Activated CD8-positive, alpha-beta T cell treated with anti-CD3 and anti-CD28 coated beads for 36 hours (primary cell): ENCODE measurements around the gene OTX2. TPM values are rescaled to one million over a fixed set of nuclear protein-coding genes. Genes with fewer than 3 reads are reported as not detected.

ENCODE experiments used
- ATAC-seq: fragments of 200-7000 bp; cut with Tn5 transposase; one replicate; pipeline ENCODE4 v1.10.0; 2021; ENCODE audit warnings: mild to moderate bottlenecking, moderate library complexity
- CTCF ChIA-PET: fragments of 350-600 bp; sonication (Branson Sonifier 250); formaldehyde crosslinking; loops from one replicate; lab custom pipeline; 2021; ENCODE audit warnings: antibody characterized with exemption; lab: Charles Lee
- POLR2A ChIA-PET: fragments of 350-600 bp; sonication (Branson Sonifier 250); formaldehyde crosslinking; loops from one replicate; lab custom pipeline; 2021; ENCODE audit warnings: antibody characterized with exemption; lab: Charles Lee
- DNase-seq: peaks from one replicate; pipeline ENCODE4 v3.0.0-alpha.2; 2020
- H3K27ac Mint-ChIP-seq: one replicate; pipeline ENCODE4 v1.8.0; 2021; ENCODE audit warnings: mild to moderate bottlenecking, mixed read lengths
- H3K27me3 Mint-ChIP-seq: one replicate; pipeline ENCODE4 v1.8.0; 2021; ENCODE audit warnings: mixed read lengths
- H3K36me3 Mint-ChIP-seq: one replicate; pipeline ENCODE4 v1.8.0; 2021; ENCODE audit warnings: low read depth, mixed read lengths
- H3K4me1 Mint-ChIP-seq: one replicate; pipeline ENCODE4 v1.8.0; 2021; ENCODE audit warnings: low read depth, mixed read lengths
- H3K4me3 Mint-ChIP-seq: one replicate; pipeline ENCODE4 v1.8.0; 2021; ENCODE audit warnings: mild to moderate bottlenecking, moderate library complexity, mixed read lengths
- H3K9me3 Mint-ChIP-seq: one replicate; pipeline ENCODE4 v1.8.0; 2021; ENCODE audit warnings: mixed read lengths
- CTCF ChIP-seq: fragments of 200-600 bp; IDR thresholded peaks from one replicate; pipeline ENCODE4 v1.8.0; 2022; ENCODE audit warnings: antibody characterized with exemption, mild to moderate bottlenecking
- intact Hi-C: fragments of 100-400 bp; cut with micrococcal nuclease; formaldehyde crosslinking; loops from one replicate; pipeline ENCODE4 v1.10.0; 2022
- total RNA-seq, 2 experiments: library from RNA; stranded (reverse); gene quantifications; one replicate each; pipeline ENCODE4 v1.2.3, GENCODE V29; 2021

OTX2 gene
- total RNA-seq, 2 experiments from 2014 or later, result not detected

GRCh38 chr14:56805992-56806727, 4.1 kb downstream of the OTX2 start:
- Mint-ChIP-seq H3K36me3 (peaks cover 10% of the 10 kb centered on the region), H3K4me1 (peaks cover 23% of the 10 kb centered on the region), H3K9me3 (peaks cover 5% of the 10 kb centered on the region), H3K27me3 (peaks cover 89% of the 10 kb centered on the region), H3K4me3 (no peak overlapping the region), H3K27ac (no peak overlapping the region)
- intact Hi-C loops, result no loop called here
- ChIA-PET CTCF (no interaction called here), POLR2A (interaction anchor here (1.7 kb wide), 1 partner anchor 12 kb away, joined by 4 read pairs; no protein-coding TSS in a partner anchor)
- ATAC-seq, result no peak
- DNase-seq, result no peak
- no peak for TF ChIP-seq CTCF

- H3K4me3 Mint-ChIP-seq, result no peak overlapping the region
- H3K27ac Mint-ChIP-seq, result no peak overlapping the region
- H3K27me3 Mint-ChIP-seq, result peaks cover 86% of the 10 kb centered on the region
- CTCF ChIA-PET, result no interaction called here
- DNase-seq, result no peak
- no peak for TF ChIP-seq CTCF
- ATAC-seq, result no peak
- peaks cover 5% of the 10 kb centered on the region for H3K9me3 Mint-ChIP-seq
- peaks cover 10% of the 10 kb centered on the region for H3K36me3 Mint-ChIP-seq
- POLR2A ChIA-PET, result interaction anchor here (1.7 kb wide), 1 partner anchor 13 kb away, joined by 4 read pairs; no protein-coding TSS in a partner anchor
- H3K4me1 Mint-ChIP-seq, result peaks cover 21% of the 10 kb centered on the region
- intact Hi-C loops, result no loop called here
Measured at GRCh38 chr14:56805201-56805991, 4.9 kb downstream of the OTX2 start.

- no peak overlapping the region for H3K27ac Mint-ChIP-seq
- peaks cover 5% of the 10 kb centered on the region for H3K36me3 Mint-ChIP-seq
- H3K9me3 Mint-ChIP-seq, result peaks cover 3% of the 10 kb centered on the region
- no peak for TF ChIP-seq CTCF
- ChIA-PET CTCF (no interaction called here), POLR2A (no interaction called here)
- ATAC-seq (no peak), DNase-seq (no peak)
- H3K27me3 Mint-ChIP-seq, result peaks cover 81% of the 10 kb centered on the region
- H3K4me1 Mint-ChIP-seq, result peaks cover 14% of the 10 kb centered on the region
- intact Hi-C loops, result no loop called here
- no peak overlapping the region for H3K4me3 Mint-ChIP-seq
Measured at GRCh38 chr14:56803816-56804535, 6.3 kb downstream of the OTX2 start.

DNA sequence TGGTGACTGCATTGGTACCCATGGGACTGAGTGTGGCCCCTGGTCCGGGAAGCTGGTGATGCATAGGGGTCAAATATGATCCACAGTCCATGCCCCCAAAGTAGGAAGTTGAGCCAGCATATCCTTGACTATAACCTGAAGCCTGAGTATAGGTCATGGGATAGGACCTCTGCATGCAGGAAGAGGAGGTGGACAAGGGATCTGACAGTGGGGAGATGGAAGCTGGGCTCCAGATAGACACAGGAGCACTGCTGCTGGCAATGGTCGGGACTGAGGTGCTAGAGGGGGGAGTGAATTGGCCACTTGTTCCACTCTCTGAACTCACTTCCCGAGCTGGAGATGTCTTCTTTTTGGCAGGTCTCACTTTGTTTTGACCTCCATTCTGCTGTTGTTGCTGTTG, 8.4 kb downstream of the OTX2 start:
- Mint-ChIP-seq H3K27me3 (peaks cover 77% of the 10 kb centered on the region), H3K4me1 (peaks cover 12% of the 10 kb centered on the region), H3K36me3 (no peaks in the 10 kb centered on the region), H3K9me3 (peaks cover 3% of the 10 kb centered on the region), H3K4me3 (no peak overlapping the region), H3K27ac (no peak overlapping the region)
- ChIA-PET CTCF (interaction anchor here (1.6 kb wide), 1 partner anchor 10 kb away, joined by 4 read pairs; no protein-coding TSS in a partner anchor), POLR2A (no interaction called here)
- intact Hi-C loops, result no loop called here
- no peak for ATAC-seq
- no peak for DNase-seq
- no peak for TF ChIP-seq CTCF
